NB4 (cell line): ENCODE measurements around the gene TRIM6.

Source experiments
- DNase-seq: peaks from one replicate; pipeline ENCODE4 v3.0.0; 2010; ENCODE audit warnings: low read depth
- H3K4me3 ChIP-seq: one replicate; pipeline ENCODE4 v1.5.1; 2011; ENCODE audit warnings: mild to moderate bottlenecking, low read depth, low read length, moderate library complexity
- MYC ChIP-seq: IDR thresholded peaks from 2 replicates; pipeline ENCODE4 v1.6.1; 2011; ENCODE audit warnings: low read depth, low read length
- POLR2A ChIP-seq: IDR thresholded peaks from 2 replicates; pipeline ENCODE4 v1.6.1; 2011; ENCODE audit warnings: mild to moderate bottlenecking; ENCODE audit not compliant: insufficient read length; ENCODE audit errors: extremely low read depth
- TF ChIP-seq, protein P1 (sequence below): IDR thresholded peaks from one replicate; pipeline ENCODE4 v1.5.1; 2012; ENCODE audit warnings: low read depth, low read length
- TF ChIP-seq, protein P2 (sequence below): IDR thresholded peaks from 2 replicates; pipeline ENCODE4 v1.6.1; 2011; ENCODE audit warnings: low read depth, low read length

TRIM6 gene

GRCh38 chr11:5610446-5610845 lies 14.0 kb downstream of the TRIM6 start:
- DNase-seq = no peak
- no peak overlapping the region for H3K4me3 ChIP-seq
- TF ChIP-seq, protein P1, sequence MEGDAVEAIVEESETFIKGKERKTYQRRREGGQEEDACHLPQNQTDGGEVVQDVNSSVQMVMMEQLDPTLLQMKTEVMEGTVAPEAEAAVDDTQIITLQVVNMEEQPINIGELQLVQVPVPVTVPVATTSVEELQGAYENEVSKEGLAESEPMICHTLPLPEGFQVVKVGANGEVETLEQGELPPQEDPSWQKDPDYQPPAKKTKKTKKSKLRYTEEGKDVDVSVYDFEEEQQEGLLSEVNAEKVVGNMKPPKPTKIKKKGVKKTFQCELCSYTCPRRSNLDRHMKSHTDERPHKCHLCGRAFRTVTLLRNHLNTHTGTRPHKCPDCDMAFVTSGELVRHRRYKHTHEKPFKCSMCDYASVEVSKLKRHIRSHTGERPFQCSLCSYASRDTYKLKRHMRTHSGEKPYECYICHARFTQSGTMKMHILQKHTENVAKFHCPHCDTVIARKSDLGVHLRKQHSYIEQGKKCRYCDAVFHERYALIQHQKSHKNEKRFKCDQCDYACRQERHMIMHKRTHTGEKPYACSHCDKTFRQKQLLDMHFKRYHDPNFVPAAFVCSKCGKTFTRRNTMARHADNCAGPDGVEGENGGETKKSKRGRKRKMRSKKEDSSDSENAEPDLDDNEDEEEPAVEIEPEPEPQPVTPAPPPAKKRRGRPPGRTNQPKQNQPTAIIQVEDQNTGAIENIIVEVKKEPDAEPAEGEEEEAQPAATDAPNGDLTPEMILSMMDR = no peak
- no peak for TF ChIP-seq POLR2A
- TF ChIP-seq MYC = no peak
- TF ChIP-seq, protein P2, sequence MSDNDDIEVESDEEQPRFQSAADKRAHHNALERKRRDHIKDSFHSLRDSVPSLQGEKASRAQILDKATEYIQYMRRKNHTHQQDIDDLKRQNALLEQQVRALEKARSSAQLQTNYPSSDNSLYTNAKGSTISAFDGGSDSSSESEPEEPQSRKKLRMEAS = no peak

- DNase-seq = no peak
Measured at GRCh38 chr11:5611627-5612026, 15.2 kb downstream of the TRIM6 start.

GRCh38 chr11:5618807-5619206 lies 22.4 kb downstream of the TRIM6 start:
- TF ChIP-seq, protein P2 = no peak
- no peak for DNase-seq
- no peak overlapping the region for H3K4me3 ChIP-seq

More at GRCh38 chr11:5611627-5612026, 15.2 kb downstream of the TRIM6 start:
- H3K4me3 ChIP-seq = no peak overlapping the region
- TF ChIP-seq, protein P2 = no peak
- TF ChIP-seq, protein P1 = no peak
- TF ChIP-seq MYC = no peak
- no peak for TF ChIP-seq POLR2A

DNA sequence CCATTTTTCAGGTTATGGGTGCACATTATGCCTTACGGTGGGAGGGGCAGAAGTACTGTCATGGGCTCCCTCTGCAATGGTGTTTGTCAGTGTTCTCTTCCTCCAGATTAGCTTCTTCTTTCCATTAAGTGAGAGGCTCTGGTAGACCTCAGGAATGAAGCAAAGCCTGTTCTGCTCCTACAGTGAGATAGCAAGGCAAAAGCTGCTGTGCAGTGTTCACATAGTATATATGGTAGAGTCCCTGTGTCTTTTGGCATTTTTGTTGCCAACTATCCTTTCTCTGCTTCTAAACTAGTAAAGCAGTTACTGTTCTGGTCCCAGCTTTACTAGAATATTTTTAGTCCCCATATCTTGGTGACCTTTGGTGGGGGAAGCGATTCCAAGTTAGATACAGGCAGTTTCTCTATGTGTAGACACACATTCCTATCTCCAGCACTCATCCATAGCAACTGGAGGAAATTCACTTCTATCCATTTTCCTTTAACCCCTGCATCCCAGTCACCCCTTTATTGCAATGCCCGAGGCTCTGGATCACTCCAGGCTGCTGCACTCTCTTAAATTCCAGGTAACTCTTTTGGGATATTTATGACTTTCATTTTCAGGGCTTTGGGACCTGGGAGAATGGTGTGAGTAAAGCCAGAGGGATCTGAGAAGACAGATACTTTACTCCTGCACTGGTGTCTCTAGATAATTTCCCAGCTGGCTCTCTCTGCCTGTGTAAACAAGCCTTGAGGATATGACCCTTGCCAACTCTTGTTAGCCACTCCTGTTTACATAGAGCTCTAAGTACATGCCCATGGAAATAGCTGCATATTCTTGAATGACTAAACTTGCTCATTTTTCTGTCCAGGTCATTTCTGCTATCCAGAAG lies 24.4 kb downstream of the TRIM6 start:
- TF ChIP-seq, protein P1 = no peak
- TF ChIP-seq, protein P2 = no peak
- no peak for TF ChIP-seq POLR2A
- no peak for TF ChIP-seq MYC
- DNase-seq = no peak
- H3K4me3 ChIP-seq = no peak overlapping the region

DNA sequence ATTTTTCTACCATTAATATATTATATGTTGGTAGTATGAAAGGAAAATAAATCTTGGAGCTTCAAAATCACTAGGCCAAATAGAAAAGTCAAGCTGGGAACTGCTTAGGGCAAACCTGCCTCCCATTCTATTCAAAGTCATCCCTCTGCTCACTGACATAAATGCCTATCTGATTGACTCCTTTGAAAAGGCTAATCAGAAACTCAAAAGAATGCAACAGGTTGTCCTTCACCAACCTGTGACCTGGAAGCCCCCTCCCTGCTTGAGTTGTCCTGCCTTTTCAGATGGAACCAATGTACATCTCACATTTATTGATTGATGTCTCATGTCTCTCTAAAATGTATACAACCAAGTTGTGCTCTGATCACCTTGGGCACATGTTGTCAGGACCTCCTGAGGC lies 25.1 kb downstream of the TRIM6 start:
- TF ChIP-seq MYC (no peak), POLR2A (no peak)
- TF ChIP-seq, protein P2 = no peak
- TF ChIP-seq, protein P1 = no peak
- H3K4me3 ChIP-seq = no peak overlapping the region
- no peak for DNase-seq

- TF ChIP-seq MYC (no peak), POLR2A (no peak)
- TF ChIP-seq, protein P2 = no peak
- TF ChIP-seq, protein P1 = no peak
- DNase-seq = no peak
- H3K4me3 ChIP-seq = no peak overlapping the region
Measured at GRCh38 chr11:5622802-5623201, 26.4 kb downstream of the TRIM6 start.
